Adrenal gland (tissue), 12 donors: ENCODE measurements around the gene TRAPPC8. TPM values are rescaled to one million over a fixed set of nuclear protein-coding genes. Genes with fewer than 3 reads are reported as not detected.

ENCODE experiments used
- DNase-seq, 7 donors: peaks; one replicate each; pipeline ENCODE4 v3.0.0-alpha.2; 2019 to 2020
- H3K27ac ChIP-seq, 5 donors: fragments of 200-600 bp; sonication (generic) in 4 of 5; 1 replicate in 3 of 5; 2 replicates in 2 of 5; pipeline versions ENCODE4 v1.5.1 to v1.8.0; 2016 to 2020; ENCODE audit warnings: mild to moderate bottlenecking in 1 of 5
- H3K27me3 ChIP-seq: fragments of 200-600 bp; 2 replicates; pipeline ENCODE4 v1.8.0; 2021
- H3K36me3 ChIP-seq, 2 donors: fragments of 200-600 bp; replicated peaks in 1 of 2; 1 replicate in 1 of 2; 2 replicates in 1 of 2; pipeline versions ENCODE4 v1.5.1 to v1.8.0; 2018 to 2022
- H3K4me1 ChIP-seq, 2 donors: fragments of 200-600 bp; replicated peaks in 1 of 2; 1 replicate in 1 of 2; 2 replicates in 1 of 2; pipeline versions ENCODE4 v1.5.1 to v1.8.0; 2018 to 2021
- H3K4me3 ChIP-seq, 4 donors: fragments of 200-600 bp; sonication (generic) in 3 of 4; one replicate each; pipeline ENCODE4 v1.5.1; 2016 to 2018
- H3K9me3 ChIP-seq, 3 donors: fragments of 200-600 bp; sonication (generic) in 1 of 3; replicated peaks in 1 of 3; 1 replicate in 2 of 3; 2 replicates in 1 of 3; pipeline versions ENCODE4 v1.5.1 to v1.8.0; 2016 to 2021
- CTCF ChIP-seq, 6 experiments: fragments of 450-650 bp in 4 of 6; fragments of 200-600 bp in 2 of 6; sonication (generic) in 1 of 6; IDR thresholded peaks; 1 replicate in 5 of 6; 2 replicates in 1 of 6; pipeline versions ENCODE4 v1.5.1 to v1.8.0; 2016 to 2021; ENCODE audit warnings: antibody characterized with exemption in 6 of 6, mild to moderate bottlenecking in 2 of 6, moderate library complexity in 1 of 6
- POLR2A ChIP-seq, 2 donors: fragments of 450-650 bp; IDR thresholded peaks; one replicate each; pipeline ENCODE4 v1.6.1; 2017; ENCODE audit warnings: antibody characterized with exemption in 2 of 2, mild to moderate bottlenecking in 2 of 2, moderate library complexity in 1 of 2
- WGBS, 4 donors: extraction: QIAGEN DNeasy Blood & Tissue Kit in 2 of 4; methylation state at CpG; one replicate each; pipeline versions ENCODE4 v1.1.5 to v1.1.7; 2013 to 2017; 5-methylcytosine and 5-hydroxymethylcytosine counted together
- intact Hi-C, 2 donors: fragments of 100-400 bp; cut with DNase I; formaldehyde crosslinking; loops; one replicate each; pipeline versions ENCODE4 v1.14.1 to v1.15.0; 2022 to 2023
- polyA plus RNA-seq, 3 donors: library from polyadenylated mRNA; stranded (reverse); fragments of 200-250 nt in 2 of 3; fragments of 350-450 nt in 1 of 3; fragmentation: Illumina TruSeq in 1 of 3; extraction: RNeasy Lipid Tissue Mini Kit (QIAGEN cat#74804) in 1 of 3; gene quantifications; one replicate each; pipeline ENCODE4 v1.2.3, GENCODE V29; 2013 to 2014
- total RNA-seq, 9 donors: library from RNA; depleted of rRNA in 4 of 9; stranded (reverse); fragments of >200 nt in 4 of 9; fragments of 120-200 nt in 1 of 9; fragmentation: NEBNext Ultra II Directional in 1 of 9; extraction: Animal tissue kit (Norgen Biotek cat#: 25700) in 1 of 9; gene quantifications; one replicate each; pipeline versions ENCODE4 v1.1.0 to v1.2.4, GENCODE V29; 2013 to 2023
- donor health status: healthy with polysubstance abuse.
- donor health status: Bipolar disorder and iron deficiency.
- donor health status: DM: yes; HTN: yes; CAD: no.
- donor health status: DM: no; HTN: no; CAD: no.
- donor health status: DM: no; HTN: no; CAD: no.
- donor health status: DM: yes; HTN: yes; CAD: no.

Gene TRAPPC8
- total and polyA plus RNA-seq, 12 donors = 12.8 to 69.6 (median 43.1) TPM

GRCh38 chr18:31983020-31983419, 40.1 kb upstream of the TRAPPC8 start:
- intact Hi-C loops = no loop called here
- DNase-seq = no peak
- no peaks in the 10 kb centered on the region for H3K36me3 ChIP-seq
- H3K27ac ChIP-seq = no peak overlapping the region
- H3K9me3 ChIP-seq = no peaks in the 10 kb centered on the region
- no peaks in the 10 kb centered on the region for H3K27me3 ChIP-seq
- 85 to 87% (median 86%) methylated on average over 3 of the region's 3 CpGs for WGBS, 4 donors
- no peaks in the 10 kb centered on the region for H3K4me1 ChIP-seq
- H3K4me3 ChIP-seq = no peak overlapping the region
- TF ChIP-seq CTCF (IDR thresholded peaks at IDR 0.05) = no peak
- no peak for TF ChIP-seq POLR2A (IDR thresholded peaks at IDR 0.05)

- DNase-seq = no peak
These were observed 37.9 kb upstream of the TRAPPC8 start for GRCh38 chr18:31980863-31981262.

GRCh38 chr18:31979714-31980113, 36.8 kb upstream of the TRAPPC8 start:
- Histone ChIP-seq H3K4me1 (no peaks in the 10 kb centered on the region), H3K27me3 (no peaks in the 10 kb centered on the region), H3K36me3 (no peaks in the 10 kb centered on the region), H3K27ac (no peak overlapping the region), H3K9me3 (no peaks in the 10 kb centered on the region), H3K4me3 (no peak overlapping the region)
- 86 to 95% (median 90%) methylated on average over 2 of the region's 2 CpGs for WGBS, 4 donors
- no peak for TF ChIP-seq CTCF (IDR thresholded peaks at IDR 0.05)
- TF ChIP-seq POLR2A (IDR thresholded peaks at IDR 0.05) = no peak
- no peak for DNase-seq
- intact Hi-C loops = loop anchor here in 1 of 2 donors (10.0 kb wide), 1 partner anchor 235 kb away; no protein-coding TSS in a partner anchor

More at GRCh38 chr18:31980863-31981262, 37.9 kb upstream of the TRAPPC8 start:
- no peak for TF ChIP-seq CTCF (IDR thresholded peaks at IDR 0.05)
- no peak for TF ChIP-seq POLR2A (IDR thresholded peaks at IDR 0.05)
- H3K27ac ChIP-seq = no peak overlapping the region
- H3K9me3 ChIP-seq = no peaks in the 10 kb centered on the region
- no peaks in the 10 kb centered on the region for H3K4me1 ChIP-seq
- H3K36me3 ChIP-seq = no peaks in the 10 kb centered on the region
- H3K27me3 ChIP-seq = no peaks in the 10 kb centered on the region
- no peak overlapping the region for H3K4me3 ChIP-seq
- intact Hi-C loops = no loop called here

GRCh38 chr18:31978616-31979015, 35.7 kb upstream of the TRAPPC8 start:
- H3K27ac ChIP-seq = no peak overlapping the region
- no peaks in the 10 kb centered on the region for H3K36me3 ChIP-seq
- H3K4me3 ChIP-seq = no peak overlapping the region
- no peaks in the 10 kb centered on the region for H3K9me3 ChIP-seq
- WGBS, 4 donors = 88 to 95% (median 90%) methylated on average over 5 of the region's 5 CpGs
- intact Hi-C loops = loop anchor here in 1 of 2 donors (10.0 kb wide), 1 partner anchor 234 kb away; no protein-coding TSS in a partner anchor
- H3K4me1 ChIP-seq = no peaks in the 10 kb centered on the region
- DNase-seq = no peak
- TF ChIP-seq CTCF (IDR thresholded peaks at IDR 0.05) (no peak), POLR2A (IDR thresholded peaks at IDR 0.05) (no peak)
- no peaks in the 10 kb centered on the region for H3K27me3 ChIP-seq
